Thyroid gland (tissue), 4 donors: ENCODE results near the gene C10orf67. TPM values are rescaled to one million over a fixed set of nuclear protein-coding genes. Genes with fewer than 3 reads are reported as not detected.
"Not testable (repeated sequence)": the region's sequence is repeated elsewhere in the genome, so short reads cannot be mapped to it uniquely, and the experiment has no call there.

Source experiments
- DNase-seq, 2 donors: peaks; one replicate each; pipeline ENCODE4 v3.0.0-alpha.2; 2019
- H3K27ac ChIP-seq, 3 donors: fragments of 200-600 bp; sonication (generic); 1 replicate in 2 of 3; 2 replicates in 1 of 3; pipeline ENCODE4 v1.5.1; 2016 to 2019; ENCODE audit warnings: mild to moderate bottlenecking in 1 of 3, moderate library complexity in 1 of 3
- H3K27me3 ChIP-seq: fragments of 200-600 bp; sonication (generic); one replicate; pipeline ENCODE4 v1.5.1; 2019
- H3K36me3 ChIP-seq, 2 donors: fragments of 200-600 bp; sonication (generic); one replicate each; pipeline ENCODE4 v1.5.1; 2016 to 2019
- H3K4me1 ChIP-seq, 2 donors: fragments of 200-600 bp; sonication (generic); one replicate each; pipeline ENCODE4 v1.5.1; 2017 to 2019
- H3K4me3 ChIP-seq, 3 donors: fragments of 200-600 bp; sonication (generic); replicated peaks in 1 of 3; 1 replicate in 2 of 3; 2 replicates in 1 of 3; pipeline ENCODE4 v1.5.1; 2016; ENCODE audit warnings: mild to moderate bottlenecking in 1 of 3
- H3K9me3 ChIP-seq: fragments of 200-600 bp; sonication (generic); one replicate; pipeline ENCODE4 v1.5.1; 2017
- POLR2A ChIP-seq, 2 donors: fragments of 450-650 bp; IDR thresholded peaks; one replicate each; pipeline ENCODE4 v1.6.1; 2017; ENCODE audit warnings: antibody characterized with exemption in 2 of 2, mild to moderate bottlenecking in 2 of 2, moderate library complexity in 1 of 2
- WGBS, 2 donors: methylation state at CpG; one replicate each; pipeline ENCODE4 v1.1.5; 2017; 5-methylcytosine and 5-hydroxymethylcytosine counted together
- intact Hi-C: fragments of 100-400 bp; cut with DNase I; formaldehyde crosslinking; loops from one replicate; pipeline ENCODE4 v1.15.1; 2023
- total RNA-seq, 4 donors: library from RNA; depleted of rRNA; stranded (reverse); fragments of >200 nt; gene quantifications; one replicate each; pipeline ENCODE4 v1.2.3, GENCODE V29; 2016
- TF ChIP-seq, protein P1 (sequence below), 6 experiments: fragments of 200-600 bp in 3 of 6; fragments of 450-650 bp in 3 of 6; sonication (generic) in 3 of 6; IDR thresholded peaks; one replicate each; pipeline ENCODE4 v1.5.1; 2016 to 2019; ENCODE audit warnings: antibody characterized with exemption in 6 of 6, mild to moderate bottlenecking in 2 of 6, inconsistent platforms in 1 of 6, moderate library complexity in 1 of 6

C10orf67 gene
- total RNA-seq, 4 donors from 2014 or later, result 0.13 to 0.98 (median 0.54) TPM; not detected in 1

DNA sequence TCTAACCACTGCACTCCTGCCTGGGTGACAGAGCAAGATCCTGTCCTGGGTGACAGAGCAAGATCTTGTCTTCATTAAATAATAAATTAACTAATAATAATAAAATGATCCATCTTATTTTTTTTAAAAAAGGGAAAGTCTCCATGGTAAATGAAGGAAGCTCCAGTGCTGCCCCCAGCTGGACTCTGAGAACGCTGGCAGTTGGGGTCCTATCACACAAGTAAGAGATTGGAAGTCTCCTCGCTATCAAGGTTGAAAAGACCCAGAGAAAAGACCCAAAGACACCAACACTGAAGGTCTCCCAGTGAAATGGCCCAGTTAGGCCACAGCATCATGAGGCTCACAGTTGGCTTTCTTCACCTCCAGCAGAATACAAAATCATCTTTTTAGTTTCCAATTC is 13.8 kb upstream of the C10orf67 start:
- H3K4me3 ChIP-seq, result no peak overlapping the region
- H3K36me3 ChIP-seq, result no peaks in the 10 kb centered on the region
- 79 to 86% methylated on average over 2 of the region's 2 CpGs for WGBS, 2 donors
- H3K4me1 ChIP-seq, result no peaks in the 10 kb centered on the region
- no peak overlapping the region for H3K27ac ChIP-seq
- intact Hi-C loops, result no loop called here
- no peaks in the 10 kb centered on the region for H3K27me3 ChIP-seq
- DNase-seq, result no peak
- no peaks in the 10 kb centered on the region for H3K9me3 ChIP-seq
- TF ChIP-seq POLR2A (IDR thresholded peaks at IDR 0.05), result no peak
- TF ChIP-seq, protein P1, sequence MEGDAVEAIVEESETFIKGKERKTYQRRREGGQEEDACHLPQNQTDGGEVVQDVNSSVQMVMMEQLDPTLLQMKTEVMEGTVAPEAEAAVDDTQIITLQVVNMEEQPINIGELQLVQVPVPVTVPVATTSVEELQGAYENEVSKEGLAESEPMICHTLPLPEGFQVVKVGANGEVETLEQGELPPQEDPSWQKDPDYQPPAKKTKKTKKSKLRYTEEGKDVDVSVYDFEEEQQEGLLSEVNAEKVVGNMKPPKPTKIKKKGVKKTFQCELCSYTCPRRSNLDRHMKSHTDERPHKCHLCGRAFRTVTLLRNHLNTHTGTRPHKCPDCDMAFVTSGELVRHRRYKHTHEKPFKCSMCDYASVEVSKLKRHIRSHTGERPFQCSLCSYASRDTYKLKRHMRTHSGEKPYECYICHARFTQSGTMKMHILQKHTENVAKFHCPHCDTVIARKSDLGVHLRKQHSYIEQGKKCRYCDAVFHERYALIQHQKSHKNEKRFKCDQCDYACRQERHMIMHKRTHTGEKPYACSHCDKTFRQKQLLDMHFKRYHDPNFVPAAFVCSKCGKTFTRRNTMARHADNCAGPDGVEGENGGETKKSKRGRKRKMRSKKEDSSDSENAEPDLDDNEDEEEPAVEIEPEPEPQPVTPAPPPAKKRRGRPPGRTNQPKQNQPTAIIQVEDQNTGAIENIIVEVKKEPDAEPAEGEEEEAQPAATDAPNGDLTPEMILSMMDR (IDR thresholded peaks at IDR 0.05), result no peak

DNA sequence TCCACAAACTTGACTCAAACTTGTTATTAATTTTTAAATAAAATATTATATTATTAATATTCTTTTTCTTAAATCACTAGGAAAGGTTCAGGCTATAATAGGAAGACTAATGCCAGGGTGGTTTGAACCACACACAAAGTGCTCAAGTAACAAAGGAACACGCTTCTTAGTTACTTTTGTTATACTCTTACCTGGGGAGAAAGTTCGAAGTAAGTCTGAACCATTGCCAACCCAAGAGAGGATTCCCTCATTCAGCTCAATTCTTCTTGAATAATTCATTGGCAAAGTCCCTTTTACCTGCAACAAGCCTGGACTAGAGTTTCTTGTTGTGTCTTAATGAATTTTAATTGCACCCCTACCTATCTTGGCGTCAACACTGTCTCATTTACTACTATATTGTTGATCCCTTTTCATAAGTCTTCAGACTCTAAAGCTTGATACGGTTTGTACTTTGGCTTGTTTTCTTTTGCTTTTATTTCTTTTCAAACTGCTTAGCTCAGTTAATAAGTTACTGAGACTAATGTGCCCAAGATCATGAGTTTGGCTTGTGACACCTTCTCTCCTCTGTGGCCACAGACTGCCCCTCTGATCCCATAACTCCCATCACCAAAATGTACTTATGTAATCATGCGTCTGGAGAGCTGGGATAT is 10.2 kb upstream of the C10orf67 start:
- no peak overlapping the region for H3K27ac ChIP-seq
- no peak for DNase-seq
- no peaks in the 10 kb centered on the region for H3K4me1 ChIP-seq
- WGBS, 2 donors, result 79 to 84% methylated on average over 5 of the region's 5 CpGs
- H3K4me3 ChIP-seq, result no peak overlapping the region
- no peak for TF ChIP-seq POLR2A (IDR thresholded peaks at IDR 0.05)
- TF ChIP-seq, protein P1 (IDR thresholded peaks at IDR 0.05), result no peak
- no peaks in the 10 kb centered on the region for H3K36me3 ChIP-seq
- intact Hi-C loops, result no loop called here
- no peaks in the 10 kb centered on the region for H3K27me3 ChIP-seq
- H3K9me3 ChIP-seq, result no peaks in the 10 kb centered on the region

DNA sequence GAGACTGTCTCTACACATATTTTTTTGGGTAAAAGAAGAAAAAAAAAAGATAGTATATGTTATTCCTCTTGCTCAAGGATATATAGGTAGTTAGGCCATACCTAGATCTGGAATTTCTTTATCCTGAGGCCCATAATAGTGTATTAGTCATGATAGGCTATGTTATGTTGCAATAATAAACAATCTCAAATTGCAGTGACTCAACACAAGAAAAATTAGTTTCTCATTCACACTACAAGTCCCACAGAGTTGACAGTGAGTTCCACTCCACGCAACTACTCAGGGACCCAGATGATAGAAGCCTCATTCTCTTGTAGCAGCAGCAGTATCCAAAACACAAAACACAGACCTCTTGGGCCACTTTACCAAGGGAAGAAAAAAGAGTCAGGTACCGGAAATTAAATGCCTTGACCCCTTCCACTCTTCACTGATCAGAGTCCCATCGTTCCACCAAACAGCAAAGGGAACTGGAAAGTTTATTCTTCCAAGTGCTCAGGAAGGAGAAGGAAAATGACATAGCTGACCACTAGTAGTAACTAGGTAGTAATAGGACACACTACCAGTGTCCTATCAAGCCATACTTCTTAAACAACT is 7.4 kb upstream of the C10orf67 start:
- no peaks in the 10 kb centered on the region for H3K9me3 ChIP-seq
- no peaks in the 10 kb centered on the region for H3K4me1 ChIP-seq
- no peak for DNase-seq
- no peak overlapping the region for H3K27ac ChIP-seq
- no peaks in the 10 kb centered on the region for H3K36me3 ChIP-seq
- no peak for TF ChIP-seq POLR2A (IDR thresholded peaks at IDR 0.05)
- TF ChIP-seq, protein P1 (IDR thresholded peaks at IDR 0.05), result no peak
- H3K27me3 ChIP-seq, result no peaks in the 10 kb centered on the region
- intact Hi-C loops, result no loop called here
- WGBS, 2 donors, result 77 to 78% methylated on average over 3 of the region's 3 CpGs
- H3K4me3 ChIP-seq, result no peak overlapping the region

DNA sequence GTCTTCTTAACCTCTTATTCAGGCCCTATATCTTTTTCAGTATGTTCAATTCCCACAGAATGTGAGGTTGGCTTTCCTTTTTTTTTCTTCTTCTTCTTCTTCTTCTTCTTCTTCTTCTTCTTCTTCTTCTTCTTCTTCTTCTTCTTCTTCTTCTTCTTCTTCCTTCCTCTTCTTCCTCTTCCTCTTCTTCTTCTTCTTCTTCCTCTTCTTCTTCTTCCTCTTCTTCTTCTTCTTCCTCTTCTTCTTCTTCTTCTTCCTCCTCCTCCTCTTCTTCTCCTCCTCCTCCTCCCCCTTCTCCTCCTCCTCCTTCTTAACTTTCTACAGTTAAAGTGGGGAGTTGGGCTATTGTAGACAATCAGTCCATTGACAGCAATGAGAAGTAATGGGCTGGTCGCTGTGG is 6.1 kb upstream of the C10orf67 start:
- H3K4me3 ChIP-seq, H3K9me3 ChIP-seq, DNase-seq, H3K4me1 ChIP-seq, intact Hi-C loops, H3K27me3 ChIP-seq, H3K36me3 ChIP-seq, H3K27ac ChIP-seq: not testable (repeated sequence)
- 83 to 89% methylated on average over 1 of the region's 1 CpG for WGBS, 2 donors

DNA sequence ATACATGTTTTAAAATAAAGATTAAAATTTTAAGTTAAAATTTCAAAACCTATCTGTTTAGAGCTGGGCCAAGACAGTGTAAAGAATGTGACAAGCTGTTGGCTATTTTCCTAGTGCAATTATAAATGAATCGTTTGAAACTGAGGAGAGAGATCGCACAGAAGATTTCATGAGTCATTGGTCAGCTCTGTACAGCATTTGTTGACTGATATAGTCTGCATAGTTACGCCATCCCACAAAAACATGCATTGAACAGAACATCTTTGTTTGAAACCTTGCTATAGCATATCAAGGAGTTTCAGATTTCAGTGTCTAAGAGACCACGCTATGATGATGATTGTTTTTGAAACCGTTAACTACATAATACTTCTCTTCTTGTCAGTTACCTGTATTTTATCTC is 1.3 kb upstream of the C10orf67 start:
- WGBS, 2 donors, result 74 to 76% methylated on average over 5 of the region's 5 CpGs
- TF ChIP-seq POLR2A (IDR thresholded peaks at IDR 0.05), result no peak
- TF ChIP-seq, protein P1 (IDR thresholded peaks at IDR 0.05), result no peak
- Histone ChIP-seq H3K36me3 (no peaks in the 10 kb centered on the region), H3K27ac (no peak overlapping the region), H3K4me3 (no peak overlapping the region), H3K9me3 (no peaks in the 10 kb centered on the region), H3K27me3 (no peaks in the 10 kb centered on the region), H3K4me1 (peaks cover 0 to 10% of the 10 kb centered on the region in 2 donors)
- no peak for DNase-seq
- intact Hi-C loops, result no loop called here
